Epithelial cell of proximal tubule (primary cell): ENCODE results near the gene MYCBP. TPM values are rescaled to one million over a fixed set of nuclear protein-coding genes. Genes with fewer than 3 reads are reported as not detected.

Source experiments
- DNase-seq: peaks from one replicate; pipeline ENCODE4 v3.0.0-alpha.2; 2011; ENCODE audit warnings: low read depth
- H3K4me3 ChIP-seq: 2 replicates; pipeline ENCODE4 v1.5.1; 2011; ENCODE audit warnings: low read depth, mild to moderate bottlenecking, low read length
- total RNA-seq: library from RNA; depleted of rRNA; stranded (reverse); fragments of >200 nt; gene quantifications from 2 replicates; pipeline ENCODE4 v1.2.3, GENCODE V29; 2015
- TF ChIP-seq, protein P1 (sequence below): conservative IDR thresholded peaks from 2 replicates; pipeline ENCODE4 v1.5.1; 2012; ENCODE audit warnings: low read depth, mild to moderate bottlenecking, low read length

MYCBP gene
- total RNA-seq, 1 donor from 2014 or later: 25.5 TPM

- TF ChIP-seq, protein P1, sequence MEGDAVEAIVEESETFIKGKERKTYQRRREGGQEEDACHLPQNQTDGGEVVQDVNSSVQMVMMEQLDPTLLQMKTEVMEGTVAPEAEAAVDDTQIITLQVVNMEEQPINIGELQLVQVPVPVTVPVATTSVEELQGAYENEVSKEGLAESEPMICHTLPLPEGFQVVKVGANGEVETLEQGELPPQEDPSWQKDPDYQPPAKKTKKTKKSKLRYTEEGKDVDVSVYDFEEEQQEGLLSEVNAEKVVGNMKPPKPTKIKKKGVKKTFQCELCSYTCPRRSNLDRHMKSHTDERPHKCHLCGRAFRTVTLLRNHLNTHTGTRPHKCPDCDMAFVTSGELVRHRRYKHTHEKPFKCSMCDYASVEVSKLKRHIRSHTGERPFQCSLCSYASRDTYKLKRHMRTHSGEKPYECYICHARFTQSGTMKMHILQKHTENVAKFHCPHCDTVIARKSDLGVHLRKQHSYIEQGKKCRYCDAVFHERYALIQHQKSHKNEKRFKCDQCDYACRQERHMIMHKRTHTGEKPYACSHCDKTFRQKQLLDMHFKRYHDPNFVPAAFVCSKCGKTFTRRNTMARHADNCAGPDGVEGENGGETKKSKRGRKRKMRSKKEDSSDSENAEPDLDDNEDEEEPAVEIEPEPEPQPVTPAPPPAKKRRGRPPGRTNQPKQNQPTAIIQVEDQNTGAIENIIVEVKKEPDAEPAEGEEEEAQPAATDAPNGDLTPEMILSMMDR: no peak
- no peak for DNase-seq
- H3K4me3 ChIP-seq: no peak overlapping the region
Measured at GRCh38 chr1:38867208-38867607, 5.9 kb downstream of the MYCBP start.

DNA sequence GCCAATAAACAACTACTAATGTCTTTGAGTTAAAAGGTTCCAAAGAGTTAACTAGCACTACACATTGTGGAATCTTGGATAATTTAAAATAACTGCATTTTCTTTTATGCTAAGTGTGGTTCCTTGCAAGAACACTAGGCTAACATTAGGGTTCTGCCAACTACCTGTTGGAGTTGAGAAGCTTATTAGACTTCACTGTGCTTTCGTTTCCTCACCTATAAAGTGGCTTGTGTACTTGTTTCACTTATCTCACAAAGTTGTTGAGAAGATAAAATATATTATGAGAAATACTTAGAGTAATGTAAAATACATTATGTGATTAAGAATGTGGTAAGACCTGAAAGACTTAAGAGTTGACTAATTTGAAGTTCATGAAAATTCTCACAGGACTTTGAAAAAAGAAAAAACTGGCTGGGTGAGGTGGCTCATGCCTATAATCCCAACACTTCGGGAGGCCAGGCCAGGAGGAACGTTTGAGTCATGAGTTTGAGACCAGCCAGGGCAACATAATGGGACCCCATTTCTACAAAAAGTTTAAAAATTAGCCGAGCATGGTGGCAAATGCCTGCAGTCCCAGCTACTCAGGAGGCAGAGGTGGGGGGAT, 7.9 kb downstream of the MYCBP start:
- H3K4me3 ChIP-seq: no peak overlapping the region
- no peak for DNase-seq
- TF ChIP-seq, protein P1: no peak

- H3K4me3 ChIP-seq: peak overlapping the region; percentile 83
- DNase-seq: no peak
- TF ChIP-seq, protein P1: no peak
Measured at GRCh38 chr1:38860454-38860795, 12.7 kb downstream of the MYCBP start.

GRCh38 chr1:38859561-38860453, 13.3 kb downstream of the MYCBP start, which contains the start of gene RRAGC:
TSS of gene RRAGC (minus strand) at chr1:38859772. CDS start at chr1:38859646, 126 bp downstream.
- TF ChIP-seq, protein P1: no peak
- peak; percentile 47 for DNase-seq
- peak within 1 kb of the TSS; percentile 83 for H3K4me3 ChIP-seq

GRCh38 chr1:38858833-38859560, 14.2 kb downstream of the MYCBP start:
- TF ChIP-seq, protein P1: no peak
- DNase-seq: no peak
- peak overlapping the region; percentile 83 for H3K4me3 ChIP-seq

DNA sequence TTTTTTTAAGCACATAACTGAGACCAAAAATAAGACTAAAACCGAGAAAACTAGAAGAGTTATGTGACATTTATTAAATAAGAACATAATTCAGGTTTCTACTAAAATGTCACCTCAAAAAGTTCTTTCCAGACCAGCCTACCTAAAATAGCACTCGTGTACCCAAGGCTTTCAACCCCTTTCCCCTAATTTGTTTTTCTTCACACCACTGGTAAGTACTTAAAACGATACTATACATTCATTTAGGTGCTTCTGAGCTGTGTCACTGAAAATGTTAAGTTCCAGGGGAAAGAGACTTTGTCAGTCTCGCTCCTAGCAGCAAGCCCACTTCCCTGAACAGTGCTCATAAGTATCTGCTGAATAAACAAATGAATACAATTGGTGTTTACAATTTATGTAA, 20.4 kb downstream of the MYCBP start:
- no peak for DNase-seq
- TF ChIP-seq, protein P1: no peak
- no peak overlapping the region for H3K4me3 ChIP-seq
